HG03060 (cell line): ENCODE data around the gene RNPEP.
"Not testable (repeated sequence)": the region's sequence is repeated elsewhere in the genome, so short reads cannot be mapped to it uniquely, and the experiment has no call there.

ENCODE experiments used
- ATAC-seq: cut with Tn5 transposase; IDR thresholded peaks from one replicate; pipeline ENCODE4 v1.9.1; 2021; ENCODE audit warnings: low read depth, moderate number of reproducible peaks; ENCODE audit not compliant: unreplicated experiment

Gene RNPEP

DNA sequence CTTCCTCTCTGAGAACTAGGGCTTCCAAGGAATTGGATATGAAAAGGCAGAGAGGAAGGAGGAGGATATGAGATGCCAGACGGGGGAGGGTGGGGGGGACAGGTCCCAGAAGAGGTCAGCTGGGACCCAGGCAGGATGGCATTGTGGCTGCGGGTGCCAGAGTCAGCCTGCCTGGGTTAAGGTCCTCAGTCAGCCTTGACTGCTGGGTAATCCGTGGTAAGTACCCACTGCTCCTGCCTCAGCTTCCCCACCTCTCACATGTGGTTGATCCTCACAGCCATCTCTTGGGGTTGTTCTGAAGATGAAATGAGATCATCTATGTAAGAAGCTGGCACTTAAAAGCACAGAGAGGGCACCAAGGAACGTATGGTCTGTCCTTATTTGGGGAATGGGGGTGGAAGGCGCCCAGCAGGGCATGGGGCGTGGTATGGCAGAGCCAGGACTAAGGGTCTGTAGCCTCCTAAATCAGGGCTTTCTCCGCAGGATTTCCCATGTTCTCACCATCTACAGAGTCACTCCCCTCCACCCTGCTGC is 51.8 kb downstream of the RNPEP start:
- ATAC-seq: no peak

DNA sequence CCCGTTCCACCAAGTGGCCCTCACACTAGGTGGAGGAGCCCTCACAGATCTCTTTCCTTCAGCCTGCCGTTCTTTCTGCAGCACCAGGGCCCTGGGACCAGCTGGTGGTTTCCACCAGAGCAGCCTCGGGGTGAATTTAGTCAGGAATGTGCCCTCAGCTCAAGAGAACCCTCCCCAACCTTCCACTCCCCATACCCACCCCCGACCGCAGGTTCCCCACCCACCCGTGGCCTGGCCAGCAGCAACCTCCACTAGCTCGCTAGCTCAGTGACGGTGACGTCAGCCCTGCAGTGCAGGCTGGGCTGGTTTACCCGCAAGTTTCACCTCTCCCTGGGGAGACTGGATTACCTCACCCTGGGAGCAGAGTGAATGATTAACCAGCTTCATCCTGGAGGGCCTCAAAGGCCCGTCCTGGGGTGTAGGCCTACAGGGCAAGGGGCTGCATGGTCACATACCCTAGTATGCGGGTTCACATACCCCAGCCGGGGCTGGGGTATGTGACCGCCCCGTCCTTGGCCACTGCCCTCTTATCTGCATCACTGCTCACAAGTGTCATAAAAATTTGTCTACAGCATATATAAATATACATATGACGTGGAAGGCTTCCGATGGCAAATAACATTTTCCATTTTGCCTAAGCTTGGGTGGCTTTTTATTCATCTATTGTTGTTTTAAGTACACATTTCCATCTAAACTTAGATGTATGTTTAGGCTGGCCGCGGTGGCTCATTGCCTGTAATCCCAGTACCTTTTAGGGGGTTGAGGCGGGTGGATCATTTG is 52.4 kb downstream of the RNPEP start:
- ATAC-seq: no peak

DNA sequence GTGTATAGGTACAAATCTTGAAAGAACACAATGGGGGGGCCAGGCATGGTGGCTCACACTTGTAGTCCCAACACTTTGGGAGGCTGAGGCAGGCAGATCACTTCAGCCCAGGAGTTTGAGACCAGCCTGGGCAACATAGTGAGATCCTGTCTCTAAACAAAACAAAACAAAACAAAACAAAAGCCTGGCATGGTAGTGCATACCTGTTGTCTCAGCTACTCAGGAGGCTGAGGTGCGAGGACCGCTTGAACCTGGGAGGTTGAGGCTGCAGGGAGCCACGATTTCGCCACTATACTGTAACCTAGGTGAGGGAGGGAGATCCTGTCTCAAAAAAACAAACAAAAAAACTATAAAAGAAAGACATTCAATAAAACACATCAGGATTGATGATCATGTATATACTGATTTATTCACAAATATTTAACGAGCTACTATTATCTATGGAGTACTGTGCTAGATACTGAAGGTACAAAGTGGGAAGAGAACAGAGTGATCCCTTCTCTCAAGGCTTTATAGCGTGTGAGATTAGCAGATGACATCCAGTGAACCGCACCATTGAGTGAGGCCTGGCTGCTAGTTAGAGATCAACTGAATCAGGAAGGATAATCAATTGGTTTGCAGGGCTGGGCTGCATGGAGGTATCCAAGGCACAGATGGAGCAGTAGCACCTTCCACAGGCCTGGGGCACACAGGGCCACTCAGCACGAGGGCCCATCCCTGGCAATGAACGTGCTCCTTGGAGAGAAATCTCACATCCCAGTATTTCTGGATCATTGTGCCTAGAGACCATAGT is 54.3 kb downstream of the RNPEP start:
- no peak for ATAC-seq

DNA sequence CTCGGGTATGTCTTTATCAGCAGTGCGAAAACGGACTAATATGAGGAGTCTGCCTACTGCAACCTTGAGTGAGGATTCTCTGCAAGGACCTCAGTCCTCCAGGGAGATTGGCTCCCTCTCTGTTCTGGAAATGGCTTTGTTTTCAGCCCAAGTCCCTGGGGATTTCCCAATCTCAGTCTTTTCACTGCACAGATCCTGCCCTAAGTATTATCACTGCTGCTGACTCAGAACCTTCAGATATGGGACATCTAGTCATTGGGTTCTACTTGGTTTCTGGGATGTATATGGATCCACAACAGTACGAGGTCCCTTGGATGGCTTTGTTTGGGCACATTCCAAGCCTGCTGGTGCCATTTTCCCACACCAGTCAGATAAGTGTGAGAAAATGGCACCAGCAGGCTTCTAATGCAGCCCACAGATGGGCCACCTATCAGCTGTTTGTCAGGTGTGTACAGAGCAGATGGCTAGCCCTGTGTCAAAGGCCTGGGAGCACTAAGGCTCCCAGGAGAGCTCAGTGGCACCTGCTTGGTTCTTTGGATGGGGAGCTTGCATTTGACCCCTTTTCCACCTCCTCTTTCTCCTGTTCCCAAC is 55.4 kb downstream of the RNPEP start:
- ATAC-seq: no peak

DNA sequence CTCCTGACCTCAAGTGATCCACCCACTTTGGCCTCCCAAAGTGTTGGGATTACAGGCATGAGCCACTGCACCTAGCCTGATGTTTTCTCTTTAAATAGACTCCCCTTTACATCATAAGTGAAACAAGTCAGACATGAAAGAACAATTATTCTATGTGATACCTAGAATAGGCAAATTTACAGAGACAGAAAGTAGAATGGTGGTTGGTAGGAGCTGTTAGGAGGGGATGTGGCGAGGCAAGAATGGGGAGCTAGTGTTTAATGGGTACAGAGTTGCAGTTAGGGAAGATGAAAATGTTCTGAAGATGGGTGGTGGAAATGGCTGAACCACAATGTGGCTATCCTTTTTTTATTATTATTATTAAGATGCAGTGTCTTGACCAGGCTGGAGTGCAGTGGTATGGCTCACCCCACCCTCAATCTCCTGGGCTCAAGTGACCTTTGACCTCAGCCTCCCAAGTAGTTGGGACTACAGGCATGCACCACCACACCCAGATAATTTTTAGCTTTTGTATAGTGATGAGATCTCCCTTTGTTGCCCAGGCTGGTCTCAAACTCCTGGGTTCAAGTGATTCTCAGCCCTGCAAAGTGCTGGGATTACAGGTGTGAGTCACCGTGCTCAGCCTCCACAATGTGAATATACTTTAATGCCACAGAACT is 56.4 kb downstream of the RNPEP start:
- no peak for ATAC-seq

DNA sequence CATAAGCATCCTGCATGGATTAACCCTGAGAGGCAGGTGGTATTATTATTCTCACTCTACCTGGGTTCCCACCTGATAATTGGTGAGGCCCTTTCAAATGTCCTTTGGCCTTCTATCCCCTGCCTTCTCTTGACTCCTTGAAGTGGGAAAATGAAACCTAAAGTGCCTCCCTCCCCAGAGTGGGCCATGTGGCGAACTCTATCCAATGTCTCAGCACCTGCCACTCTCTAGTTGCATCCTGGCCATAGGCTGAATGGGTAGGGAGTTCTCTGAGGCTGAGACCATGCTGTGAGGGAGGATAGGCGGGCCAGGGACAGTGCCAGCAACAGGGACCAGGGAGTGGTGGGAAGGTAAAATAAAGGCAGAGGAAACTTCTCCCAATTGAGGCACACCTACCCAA is 63.3 kb downstream of the RNPEP start:
- ATAC-seq: no peak

DNA sequence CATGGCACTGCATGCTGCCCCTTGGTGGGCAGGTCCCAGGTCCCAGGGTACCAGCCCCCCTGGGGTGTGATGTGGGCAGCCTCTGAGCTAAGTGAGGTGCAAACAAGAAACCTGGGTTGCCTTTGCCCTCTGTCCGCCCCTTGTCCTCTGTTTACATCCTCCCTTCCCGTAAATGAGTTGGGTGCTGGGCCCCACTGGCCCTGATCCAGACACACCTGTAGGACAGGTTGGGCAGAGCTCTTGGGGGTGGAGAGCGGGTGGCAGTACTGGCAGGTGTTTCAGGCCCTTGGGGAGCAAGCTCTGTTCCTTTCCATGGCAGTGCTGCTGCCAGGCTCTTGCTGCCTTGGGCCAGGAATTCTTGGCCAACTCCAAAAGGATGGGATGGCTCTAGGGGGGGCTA is 63.8 kb downstream of the RNPEP start:
- ATAC-seq: no peak

DNA sequence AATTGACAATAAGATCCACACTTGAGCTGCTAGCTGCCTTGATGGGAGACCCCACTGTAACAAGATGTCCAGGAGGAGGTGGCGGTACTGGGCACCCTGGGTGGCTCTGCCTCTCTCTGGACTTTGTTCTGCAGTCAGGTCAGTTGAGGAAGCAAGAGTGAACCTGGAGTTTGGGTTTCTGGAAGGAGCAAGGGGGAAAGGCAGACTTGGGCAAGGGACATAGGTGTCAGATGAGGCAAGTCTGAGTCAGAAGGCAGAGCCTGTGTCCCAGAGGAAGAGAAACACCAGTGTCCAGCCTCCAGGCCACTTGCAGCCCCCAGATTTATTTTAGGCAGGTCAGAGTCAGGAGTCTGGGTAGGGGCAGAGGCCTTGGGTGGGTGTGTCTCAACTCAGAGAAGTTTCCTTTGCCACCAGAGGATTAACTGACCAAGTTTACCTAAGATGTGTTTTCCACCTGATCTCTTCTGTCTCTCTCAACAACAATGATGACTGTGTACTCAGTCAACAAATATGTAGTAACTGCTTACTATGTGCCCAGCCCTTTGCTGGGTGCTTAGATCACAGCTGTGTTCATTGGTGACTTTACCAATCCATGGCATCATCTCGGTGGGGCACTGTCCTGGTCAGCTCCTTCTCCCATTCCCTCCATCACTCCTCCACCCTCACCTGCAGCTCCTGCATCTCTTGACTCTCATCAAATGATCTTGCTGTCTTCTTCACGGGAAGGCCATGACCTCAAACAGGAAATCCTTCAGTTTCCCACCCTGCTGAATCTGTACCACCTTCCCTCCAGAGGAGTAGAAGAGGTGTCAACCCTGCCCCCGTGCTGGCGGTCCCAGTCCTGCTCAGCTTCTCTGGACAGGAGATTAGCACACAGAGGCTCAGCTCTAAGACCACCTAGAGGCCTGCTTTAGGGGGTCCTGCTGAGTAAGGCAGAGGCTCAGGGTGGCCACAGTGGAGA is 64.6 kb downstream of the RNPEP start:
- ATAC-seq: no peak

DNA sequence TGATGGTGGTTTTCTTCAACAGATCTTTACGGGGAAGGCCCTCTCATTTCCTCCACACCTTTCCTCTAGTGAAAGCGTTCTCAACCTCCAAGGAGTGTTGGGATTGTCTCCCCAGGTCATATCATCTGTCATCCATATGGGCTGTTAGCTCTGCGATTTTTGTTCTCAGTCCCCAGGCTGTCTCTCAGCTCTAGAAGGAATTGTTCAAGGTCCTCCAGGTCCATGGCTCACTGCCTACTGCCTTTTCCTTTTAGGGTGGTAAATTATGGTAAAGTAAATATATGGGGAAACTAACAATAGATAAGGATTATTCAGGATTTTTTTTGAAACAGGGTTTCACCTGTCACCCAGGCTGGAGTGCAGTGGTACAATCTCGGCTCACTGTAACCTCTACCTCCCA is 65.5 kb downstream of the RNPEP start:
- no peak for ATAC-seq

DNA sequence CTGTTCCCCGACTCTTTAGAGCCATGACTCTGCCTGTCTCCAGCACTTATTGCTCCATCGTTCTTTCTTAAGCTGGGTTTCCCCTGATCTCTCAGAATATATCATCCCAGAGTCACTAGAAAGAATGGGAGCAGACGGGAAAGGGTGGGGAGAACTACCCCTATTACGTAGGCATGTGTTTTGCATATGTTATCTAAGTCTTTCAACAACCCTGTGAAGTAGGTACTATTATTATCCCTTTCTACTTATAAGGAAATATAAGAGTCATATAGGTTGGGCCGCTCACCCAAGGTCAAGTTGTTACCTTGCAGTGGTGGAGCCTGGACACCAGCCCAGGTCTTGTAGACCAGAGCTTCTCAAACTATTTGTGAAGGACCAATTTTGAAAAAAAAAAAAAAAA is 66.7 kb downstream of the RNPEP start:
- ATAC-seq: no peak

DNA sequence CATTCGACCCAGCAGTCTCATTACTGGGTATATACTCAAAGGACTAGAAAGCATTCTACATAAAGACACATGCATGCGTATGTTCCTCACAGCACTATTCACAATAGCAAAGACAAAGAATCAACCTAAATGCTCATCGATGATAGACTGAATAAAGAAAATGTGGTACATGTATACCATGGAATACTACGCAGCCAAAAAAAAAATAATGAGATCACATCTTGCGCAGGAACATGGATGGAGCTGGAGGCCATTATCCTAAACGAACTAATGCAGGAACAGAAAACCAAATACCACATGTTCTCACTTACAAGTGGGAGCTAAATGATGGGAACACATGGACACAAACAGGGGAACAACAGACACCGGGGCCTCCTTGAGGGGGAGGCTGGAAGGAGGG is 71.6 kb downstream of the RNPEP start:
- ATAC-seq: no peak

DNA sequence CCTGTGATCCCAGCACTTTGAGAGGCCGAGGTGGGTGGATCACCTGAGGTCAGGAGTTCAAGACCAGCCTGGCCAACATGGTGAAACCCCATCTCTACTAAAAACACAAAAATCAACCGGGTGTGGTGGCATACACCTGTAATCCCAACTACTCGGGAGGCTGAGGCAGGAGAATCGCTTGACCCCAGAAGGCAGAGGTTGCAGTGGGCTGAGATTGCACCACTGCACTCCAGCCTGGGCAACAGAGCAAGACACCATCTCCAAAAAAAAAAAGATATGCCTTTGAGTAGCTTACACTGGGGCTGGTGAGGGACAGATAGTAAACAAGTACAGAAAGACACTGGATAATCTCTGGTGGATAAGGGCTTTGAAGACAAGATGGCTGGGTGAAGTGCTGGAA is 72.2 kb downstream of the RNPEP start:
- not testable (repeated sequence) for ATAC-seq
